KMS-11 (cell line): ENCODE data around the gene DIP2C.

ENCODE experiments used
- H2AFZ ChIP-seq: fragments of 200-600 bp; sonication (generic); 2 replicates; pipeline ENCODE4 v1.6.1; 2016; ENCODE audit warnings: antibody characterized with exemption, mixed run types, low read depth
- H3K27ac ChIP-seq: fragments of 200-600 bp; sonication (generic); 2 replicates; pipeline ENCODE4 v1.6.1; 2016; ENCODE audit warnings: mild to moderate bottlenecking, mixed run types
- H3K27me3 ChIP-seq: fragments of 200-600 bp; sonication (generic); 2 replicates; pipeline ENCODE4 v1.6.1; 2017; ENCODE audit warnings: mild to moderate bottlenecking, low read depth, mixed run types, moderate library complexity; ENCODE audit not compliant: insufficient read depth
- H3K36me3 ChIP-seq: fragments of 200-600 bp; sonication (generic); 2 replicates; pipeline ENCODE4 v1.6.1; 2017; ENCODE audit warnings: mild to moderate bottlenecking, mixed run types; ENCODE audit not compliant: insufficient read depth
- H3K4me1 ChIP-seq: fragments of 200-600 bp; sonication (generic); 2 replicates; pipeline ENCODE4 v1.6.1; 2016; ENCODE audit warnings: mild to moderate bottlenecking, low read depth, mixed run types; ENCODE audit not compliant: poor library complexity, severe bottlenecking
- H3K4me2 ChIP-seq: fragments of 200-600 bp; sonication (generic); 2 replicates; pipeline ENCODE4 v1.7.0; 2016; ENCODE audit warnings: mild to moderate bottlenecking, mixed run types
- H3K4me3 ChIP-seq: fragments of 200-600 bp; sonication (generic); IDR thresholded peaks from 2 replicates; pipeline ENCODE4 v1.6.1; 2017; ENCODE audit warnings: low read depth, low read length, mixed read lengths; ENCODE audit not compliant: insufficient read depth
- H3K79me2 ChIP-seq: fragments of 200-600 bp; sonication (generic); 2 replicates; pipeline ENCODE4 v1.6.1; 2016; ENCODE audit warnings: low read depth, mixed run types; ENCODE audit not compliant: insufficient read depth
- H3K9ac ChIP-seq: fragments of 200-600 bp; sonication (generic); 2 replicates; pipeline ENCODE4 v1.6.1; 2016; ENCODE audit warnings: mild to moderate bottlenecking, mixed run types
- H4K20me1 ChIP-seq: fragments of 200-600 bp; sonication (generic); 2 replicates; pipeline ENCODE4 v1.6.1; 2016; ENCODE audit warnings: mild to moderate bottlenecking, mixed run types; ENCODE audit not compliant: insufficient read depth
- TF ChIP-seq, protein P1 (sequence below): fragments of 200-600 bp; sonication (generic); conservative IDR thresholded peaks from 2 replicates; pipeline ENCODE4 v1.6.1; 2017; ENCODE audit warnings: low read depth, mild to moderate bottlenecking, antibody characterized with exemption, low read length, moderate library complexity, mixed read lengths

Gene DIP2C

DNA sequence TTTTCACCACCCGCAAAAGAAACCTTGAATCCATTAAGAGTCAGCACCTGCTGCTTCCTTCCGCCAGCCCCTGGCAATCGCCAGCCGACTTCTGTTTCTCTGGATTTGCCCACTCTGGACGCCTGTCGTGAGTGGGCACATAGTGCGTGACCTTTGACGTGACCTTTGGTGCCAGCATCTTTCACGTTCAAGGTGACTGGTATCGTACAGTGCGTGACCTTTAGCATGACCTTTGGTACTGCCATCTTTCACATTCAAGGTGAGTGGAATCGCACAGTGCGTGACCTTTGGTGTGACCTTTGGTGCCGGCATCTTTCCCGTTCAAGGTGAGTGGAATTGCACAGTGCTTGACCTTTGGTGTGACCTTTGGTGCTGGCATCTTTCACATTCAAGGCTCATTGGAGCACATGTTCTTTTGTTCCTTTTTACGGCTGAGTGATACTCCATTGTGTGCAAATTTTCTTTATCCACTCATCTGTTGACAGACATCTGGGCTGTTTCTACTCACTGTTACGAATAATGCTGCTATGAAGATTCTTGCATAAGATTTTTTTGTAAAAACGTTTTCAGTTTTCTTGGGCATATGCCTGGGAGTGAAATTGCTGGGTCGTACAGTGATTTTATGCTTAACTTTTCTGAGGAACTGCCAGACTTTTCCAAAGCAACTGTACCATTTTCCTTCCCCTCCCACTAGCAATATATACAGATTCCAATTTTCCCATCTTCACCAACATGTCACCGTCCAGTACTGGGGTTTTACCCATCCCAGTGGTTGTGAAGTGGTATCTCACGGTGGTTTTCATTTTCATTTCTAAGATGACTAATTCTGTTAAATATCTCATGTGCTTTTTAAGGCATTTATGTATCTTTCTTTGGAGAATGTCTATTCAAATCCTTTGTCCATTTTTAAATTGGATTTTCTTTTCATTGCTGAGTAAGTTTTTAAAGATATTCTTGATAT is 145.3 kb downstream of the DIP2C start:
- peaks cover 5% of the 10 kb centered on the region for H3K79me2 ChIP-seq
- no peak overlapping the region for H3K9ac ChIP-seq
- peaks cover 6% of the 10 kb centered on the region for H3K4me1 ChIP-seq
- no peaks in the 10 kb centered on the region for H3K27me3 ChIP-seq
- no peak overlapping the region for H3K4me2 ChIP-seq
- TF ChIP-seq, protein P1, sequence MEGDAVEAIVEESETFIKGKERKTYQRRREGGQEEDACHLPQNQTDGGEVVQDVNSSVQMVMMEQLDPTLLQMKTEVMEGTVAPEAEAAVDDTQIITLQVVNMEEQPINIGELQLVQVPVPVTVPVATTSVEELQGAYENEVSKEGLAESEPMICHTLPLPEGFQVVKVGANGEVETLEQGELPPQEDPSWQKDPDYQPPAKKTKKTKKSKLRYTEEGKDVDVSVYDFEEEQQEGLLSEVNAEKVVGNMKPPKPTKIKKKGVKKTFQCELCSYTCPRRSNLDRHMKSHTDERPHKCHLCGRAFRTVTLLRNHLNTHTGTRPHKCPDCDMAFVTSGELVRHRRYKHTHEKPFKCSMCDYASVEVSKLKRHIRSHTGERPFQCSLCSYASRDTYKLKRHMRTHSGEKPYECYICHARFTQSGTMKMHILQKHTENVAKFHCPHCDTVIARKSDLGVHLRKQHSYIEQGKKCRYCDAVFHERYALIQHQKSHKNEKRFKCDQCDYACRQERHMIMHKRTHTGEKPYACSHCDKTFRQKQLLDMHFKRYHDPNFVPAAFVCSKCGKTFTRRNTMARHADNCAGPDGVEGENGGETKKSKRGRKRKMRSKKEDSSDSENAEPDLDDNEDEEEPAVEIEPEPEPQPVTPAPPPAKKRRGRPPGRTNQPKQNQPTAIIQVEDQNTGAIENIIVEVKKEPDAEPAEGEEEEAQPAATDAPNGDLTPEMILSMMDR, result no peak
- H3K36me3 ChIP-seq, result no peaks in the 10 kb centered on the region
- no peak overlapping the region for H3K4me3 ChIP-seq
- no peak overlapping the region for H2AFZ ChIP-seq
- H4K20me1 ChIP-seq, result no peaks in the 10 kb centered on the region; the same call in 1 of the 2 replicates
- H3K27ac ChIP-seq, result no peak overlapping the region

DNA sequence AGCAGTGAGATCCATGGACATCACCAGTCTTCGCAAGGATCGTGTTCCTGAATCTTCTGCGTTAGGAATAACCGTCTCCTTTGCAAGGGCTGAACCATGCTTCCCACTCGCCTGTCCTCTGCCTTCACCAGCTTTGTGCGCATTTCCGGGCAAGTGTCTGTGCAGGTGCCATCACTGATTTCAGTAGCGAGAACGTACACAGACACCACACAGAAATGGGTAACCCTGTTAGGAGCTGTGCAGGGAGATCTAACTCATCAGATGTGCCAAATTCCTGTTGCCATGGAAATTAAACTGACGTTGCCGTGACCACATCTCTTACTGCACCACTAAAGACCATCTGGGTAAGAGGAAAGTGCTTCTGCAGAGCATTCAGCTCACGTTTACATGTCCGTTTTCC is 146.3 kb downstream of the DIP2C start:
- H3K4me3 ChIP-seq, result no peak overlapping the region
- no peaks in the 10 kb centered on the region for H3K36me3 ChIP-seq
- H3K4me2 ChIP-seq, result no peak overlapping the region
- H4K20me1 ChIP-seq, result no peaks in the 10 kb centered on the region; the same call in 1 of the 2 replicates
- H3K4me1 ChIP-seq, result peaks cover 6% of the 10 kb centered on the region
- no peak overlapping the region for H3K9ac ChIP-seq
- no peak overlapping the region for H2AFZ ChIP-seq
- H3K27me3 ChIP-seq, result no peaks in the 10 kb centered on the region
- H3K79me2 ChIP-seq, result peaks cover 14% of the 10 kb centered on the region
- TF ChIP-seq, protein P1, result no peak
- H3K27ac ChIP-seq, result no peak overlapping the region

DNA sequence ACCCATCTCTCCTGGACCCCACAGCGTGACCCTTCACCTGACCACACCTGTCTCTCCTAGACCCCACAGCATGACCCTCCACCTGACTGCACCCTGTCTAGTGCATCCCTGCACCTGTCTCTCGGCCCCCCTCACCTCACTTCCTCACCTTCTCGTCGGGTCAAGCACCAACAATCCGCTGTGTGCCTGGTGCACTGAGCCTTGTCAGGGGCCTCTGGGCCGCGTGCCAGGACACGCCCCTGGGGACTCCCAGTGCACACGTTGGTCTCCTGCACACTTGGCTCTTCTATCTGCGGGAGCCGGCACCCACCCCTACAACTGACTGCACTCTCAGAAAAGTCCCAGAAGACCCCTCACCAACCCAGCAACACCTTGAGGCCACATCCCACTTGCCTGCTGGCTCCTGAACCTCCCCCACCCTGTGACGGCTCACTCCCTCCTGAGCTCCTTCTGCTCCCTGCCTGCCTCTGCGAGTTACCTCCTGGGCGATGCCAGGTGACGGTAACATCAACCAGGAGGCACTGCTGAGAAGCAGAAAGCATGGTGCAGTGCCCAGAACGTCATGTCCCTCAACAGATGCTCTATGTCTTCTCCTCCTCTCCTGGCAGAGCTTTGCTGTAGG is 147.6 kb downstream of the DIP2C start:
- H3K79me2 ChIP-seq, result peaks cover 22% of the 10 kb centered on the region
- TF ChIP-seq, protein P1, result no peak
- H3K27ac ChIP-seq, result no peak overlapping the region
- peaks cover 6% of the 10 kb centered on the region for H3K4me1 ChIP-seq
- H2AFZ ChIP-seq, result no peak overlapping the region
- no peak overlapping the region for H3K4me2 ChIP-seq
- H4K20me1 ChIP-seq, result no peaks in the 10 kb centered on the region; the same call in 1 of the 2 replicates
- no peaks in the 10 kb centered on the region for H3K36me3 ChIP-seq
- H3K9ac ChIP-seq, result no peak overlapping the region
- H3K4me3 ChIP-seq, result no peak overlapping the region
- no peaks in the 10 kb centered on the region for H3K27me3 ChIP-seq

DNA sequence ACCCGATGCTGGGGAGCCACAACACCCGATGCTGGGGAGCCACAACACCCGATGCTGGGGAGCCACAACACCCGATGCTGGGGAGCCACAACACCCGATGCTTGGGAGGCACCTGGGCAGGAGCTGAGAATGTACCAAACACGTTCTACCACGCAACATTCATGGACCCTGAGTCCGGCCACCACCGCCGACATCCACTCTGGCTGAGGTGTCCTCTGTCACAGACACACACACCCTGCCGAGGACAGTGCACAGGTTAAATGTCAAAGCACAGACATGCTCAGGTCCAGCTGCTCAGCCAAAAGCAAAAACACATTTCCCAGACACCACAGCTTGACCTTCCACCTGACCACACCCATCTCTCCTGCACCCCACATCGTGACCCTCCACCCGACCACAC is 148.4 kb downstream of the DIP2C start:
- Histone ChIP-seq H3K4me1 (peaks cover 6% of the 10 kb centered on the region), H3K79me2 (peaks cover 17% of the 10 kb centered on the region), H3K4me3 (no peak overlapping the region), H3K9ac (no peak overlapping the region), H4K20me1 (no peaks in the 10 kb centered on the region), H2AFZ (no peak overlapping the region), H3K27ac (no peak overlapping the region), H3K4me2 (no peak overlapping the region), H3K36me3 (no peaks in the 10 kb centered on the region), H3K27me3 (no peaks in the 10 kb centered on the region)
- TF ChIP-seq, protein P1, result no peak
